Brain microvascular endothelial cell (primary cell): Measurements from ENCODE around the gene CPLANE2.

Experiments
- DNase-seq: peaks from one replicate; pipeline ENCODE4 v3.0.0-alpha.2; 2020
- H3K27ac ChIP-seq: fragments of 250-450 bp; sonication (Bioruptor Pico); 2 replicates; pipeline ENCODE4 v1.5.1; 2020; ENCODE audit warnings: mild to moderate bottlenecking, moderate library complexity
- H3K27me3 ChIP-seq: fragments of 250-450 bp; sonication (Bioruptor Pico); replicated peaks from 2 replicates; pipeline ENCODE4 v1.5.1; 2020; ENCODE audit warnings: mild to moderate bottlenecking
- H3K36me3 ChIP-seq: fragments of 250-450 bp; sonication (Bioruptor Pico); replicated peaks from 2 replicates; pipeline ENCODE4 v1.5.1; 2020; ENCODE audit warnings: mild to moderate bottlenecking
- H3K4me3 ChIP-seq: 2 replicates; pipeline ENCODE4 v1.5.1; 2011; ENCODE audit warnings: low read depth, mild to moderate bottlenecking, control low read depth, low read length, moderate library complexity
- CTCF ChIP-seq: IDR thresholded peaks from 2 replicates; pipeline ENCODE4 v1.5.1; 2011; ENCODE audit warnings: low read depth, mild to moderate bottlenecking, moderate library complexity, low read length, control low read depth, inconsistent platforms; ENCODE audit errors: missing control alignments
- in situ Hi-C: cut with HindIII; loops from 2 replicates; pipeline ENCODE4 v1.10.0; 2017; ENCODE audit warnings: low sequenced_read_pairs, low pct_ligation_motif_present

The CPLANE2 gene

GRCh38 chr1:16231331-16232315 is 5.4 kb downstream of the CPLANE2 start:
- in situ Hi-C loops: no loop called here
- TF ChIP-seq CTCF: no peak
- Histone ChIP-seq H3K36me3 (no peaks in the 10 kb centered on the region), H3K27me3 (peaks cover 13% of the 10 kb centered on the region), H3K4me3 (no peak overlapping the region), H3K27ac (no peak overlapping the region)
- DNase-seq: no peak

GRCh38 chr1:16230744-16231143 is 6.2 kb downstream of the CPLANE2 start:
- peaks cover 16% of the 10 kb centered on the region for H3K27me3 ChIP-seq
- no peak overlapping the region for H3K27ac ChIP-seq
- no peaks in the 10 kb centered on the region for H3K36me3 ChIP-seq
- no peak for DNase-seq
- in situ Hi-C loops: no loop called here
- TF ChIP-seq CTCF: no peak
- no peak overlapping the region for H3K4me3 ChIP-seq

GRCh38 chr1:16229976-16230740 is 6.8 kb downstream of the CPLANE2 start:
- in situ Hi-C loops: no loop called here
- Histone ChIP-seq H3K4me3 (no peak overlapping the region), H3K36me3 (no peaks in the 10 kb centered on the region), H3K27me3 (peaks cover 16% of the 10 kb centered on the region), H3K27ac (no peak overlapping the region)
- TF ChIP-seq CTCF: no peak
- no peak for DNase-seq

GRCh38 chr1:16226490-16227179 is 10.3 kb downstream of the CPLANE2 start:
- peak overlapping the region; percentile 9 for H3K4me3 ChIP-seq
- in situ Hi-C loops: no loop called here
- peaks cover 16% of the 10 kb centered on the region for H3K27me3 ChIP-seq
- no peak for TF ChIP-seq CTCF
- no peaks in the 10 kb centered on the region for H3K36me3 ChIP-seq
- DNase-seq: no peak
- H3K27ac ChIP-seq: no peak overlapping the region

- Histone ChIP-seq H3K4me3 (no peak overlapping the region), H3K27ac (no peak overlapping the region), H3K36me3 (no peaks in the 10 kb centered on the region), H3K27me3 (peaks cover 16% of the 10 kb centered on the region)
- in situ Hi-C loops: no loop called here
- DNase-seq: no peak
- no peak for TF ChIP-seq CTCF
These were observed 10.9 kb downstream of the CPLANE2 start for GRCh38 chr1:16226129-16226489.
